Stimulated activated CD4-positive, alpha-beta T cell treated with anti-CD3 and anti-CD28 coated beads, TNF-alpha, amount 100 ng/mL, for 48 hours (primary cell): ENCODE results near the gene CLEC4G.

Source experiments
- DNase-seq, 3 donors: peaks; one replicate each; pipeline ENCODE4 v3.0.0-alpha.2; 2020; ENCODE audit warnings: low read depth in 3 of 3

CLEC4G gene

GRCh38 chr19:7697721-7698287 is 34.1 kb downstream of the CLEC4G start:
- no peak for DNase-seq

- DNase-seq = no peak
Observed at GRCh38 chr19:7694499-7694898, 37.4 kb downstream of the CLEC4G start.

- DNase-seq = no peak
Observed at GRCh38 chr19:7692417-7693088, 39.4 kb downstream of the CLEC4G start.

GRCh38 chr19:7691497-7691896 is 40.4 kb downstream of the CLEC4G start:
- no peak for DNase-seq

- no peak for DNase-seq
Observed at GRCh38 chr19:7690779-7691258, 41.1 kb downstream of the CLEC4G start.

- no peak for DNase-seq
Observed at GRCh38 chr19:7689165-7689564, 42.7 kb downstream of the CLEC4G start.

GRCh38 chr19:7687177-7687576 is 44.7 kb downstream of the CLEC4G start:
- DNase-seq = no peak

- DNase-seq = no peak
Observed at GRCh38 chr19:7685546-7686445, 46.1 kb downstream of the CLEC4G start.

GRCh38 chr19:7682175-7682855 is 49.6 kb downstream of the CLEC4G start:
- no peak for DNase-seq

GRCh38 chr19:7681340-7682174 is 50.4 kb downstream of the CLEC4G start:
- peak; percentile 71 to 95 (median 82) for DNase-seq

- DNase-seq = peak; percentile 69 to 82 (median 69)
Observed at GRCh38 chr19:7680606-7681339, 51.1 kb downstream of the CLEC4G start, which contains the start of gene TRAPPC5. Gene TRAPPC5, plus strand, starts transcription at chr19:7680833. Its CDS starts 1,421 bp downstream, at chr19:7682254.

- DNase-seq = no peak
Observed at GRCh38 chr19:7679771-7680605, 51.9 kb downstream of the CLEC4G start.

GRCh38 chr19:7678971-7679751 is 52.7 kb downstream of the CLEC4G start:
- DNase-seq = peak in 1 of 3 donors; percentile 64
